ENCODE results near the gene ADIRF.
A peak's percentile ranks its signal among the peaks of the same experiment; 100 is the strongest.
"Not testable (repeated sequence)": the region's sequence is repeated elsewhere in the genome, so short reads cannot be mapped to it uniquely, and the experiment has no call there.

Gene ADIRF

DNA sequence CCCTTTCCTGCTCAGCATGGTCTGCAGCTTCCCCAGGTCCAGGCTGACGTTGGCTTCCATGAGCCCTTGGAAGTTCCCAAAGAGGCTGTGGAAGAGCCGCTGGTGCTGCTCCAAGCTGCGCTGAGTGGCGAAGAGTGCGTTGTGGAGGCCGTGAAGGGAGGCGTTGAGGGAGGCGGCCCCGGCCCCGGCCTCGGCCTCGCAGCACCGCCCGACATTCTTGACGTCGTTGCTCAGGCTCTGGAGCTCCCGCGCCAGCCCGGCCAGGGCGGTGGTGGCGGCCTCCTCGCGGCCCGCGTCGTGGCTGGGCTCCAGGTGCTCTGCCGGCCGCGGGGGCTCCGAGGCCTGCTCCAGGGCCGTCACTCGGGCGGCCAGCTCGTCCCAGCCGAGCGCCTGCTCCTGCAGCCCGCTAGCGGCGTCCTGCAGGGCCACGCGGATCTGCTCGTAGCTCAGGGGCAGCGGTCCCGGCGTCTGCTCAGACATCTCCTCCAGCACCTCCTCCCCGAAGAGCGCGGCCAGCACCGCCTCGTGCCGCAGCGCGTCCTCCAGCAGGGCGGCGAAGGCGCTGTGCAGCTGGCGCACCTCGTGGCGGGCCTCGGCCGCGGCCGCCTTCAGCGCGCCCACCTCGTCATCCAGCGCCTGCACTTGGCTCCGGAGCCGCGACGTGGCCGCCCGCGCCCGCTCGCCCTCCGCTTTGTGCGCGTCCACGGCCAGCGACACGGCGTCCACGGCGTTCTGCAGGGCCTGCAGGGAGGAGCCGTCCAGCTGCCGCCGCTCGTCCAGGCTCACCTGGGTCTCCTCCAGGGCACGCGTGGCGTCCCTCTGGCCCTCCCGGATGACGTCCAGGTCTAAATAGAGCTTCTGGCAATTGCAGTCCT, 25.6 kb upstream of the ADIRF start:
- Mint-ChIP-seq H3K9me3 (no peaks in the 10 kb centered on the region), H3K36me3 (ENCODE audit: low read depth) (no peaks in the 10 kb centered on the region), H3K27me3 (ENCODE audit: low read depth) (peaks cover 6% of the 10 kb centered on the region), H3K4me3 (no peak overlapping the region), H3K27ac (no peak overlapping the region), H3K4me1 (ENCODE audit: low read depth) (peaks cover 3% of the 10 kb centered on the region)

DNA sequence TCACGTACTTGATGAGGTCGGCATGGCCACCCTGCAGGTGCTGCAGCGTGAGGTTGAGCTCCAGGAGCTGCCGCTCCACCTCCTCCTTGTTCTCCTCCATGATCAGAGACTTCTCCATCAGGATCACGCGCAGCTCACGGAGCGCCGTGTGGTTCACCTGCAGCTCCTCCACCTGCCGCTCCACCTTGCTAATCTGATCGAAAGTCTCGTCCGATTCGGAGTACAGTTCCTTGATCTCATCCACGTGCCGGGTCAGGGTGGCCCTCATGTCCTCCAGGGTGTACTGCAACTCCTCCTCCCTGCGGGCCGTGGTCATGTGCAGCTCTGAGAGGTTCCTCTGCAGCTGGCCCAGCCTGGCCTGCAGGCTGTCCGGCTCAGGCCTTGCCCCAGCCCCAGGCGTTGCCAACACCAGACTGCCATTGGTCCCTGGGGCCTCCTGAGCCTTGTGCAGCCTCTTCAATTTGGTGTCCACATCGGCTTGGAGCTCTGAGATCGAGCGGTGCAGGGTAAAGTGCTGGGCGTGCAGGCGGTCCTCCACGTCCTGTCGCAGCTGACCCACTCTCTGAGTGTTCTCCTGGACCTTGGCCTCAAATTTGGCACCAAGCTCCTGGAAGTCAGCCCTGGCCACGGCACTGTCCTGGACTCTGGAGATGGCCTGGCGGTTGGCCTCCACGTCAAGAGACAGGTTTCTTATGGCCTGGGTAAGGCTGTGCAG, 24.8 kb upstream of the ADIRF start:
- no peaks in the 10 kb centered on the region for H3K9me3 Mint-ChIP-seq
- H3K4me3 Mint-ChIP-seq, result no peak overlapping the region
- no peak overlapping the region for H3K27ac Mint-ChIP-seq
- H3K4me1 Mint-ChIP-seq (ENCODE audit: low read depth), result peaks cover 6% of the 10 kb centered on the region
- H3K27me3 Mint-ChIP-seq (ENCODE audit: low read depth), result peaks cover 9% of the 10 kb centered on the region
- H3K36me3 Mint-ChIP-seq (ENCODE audit: low read depth), result no peaks in the 10 kb centered on the region

DNA sequence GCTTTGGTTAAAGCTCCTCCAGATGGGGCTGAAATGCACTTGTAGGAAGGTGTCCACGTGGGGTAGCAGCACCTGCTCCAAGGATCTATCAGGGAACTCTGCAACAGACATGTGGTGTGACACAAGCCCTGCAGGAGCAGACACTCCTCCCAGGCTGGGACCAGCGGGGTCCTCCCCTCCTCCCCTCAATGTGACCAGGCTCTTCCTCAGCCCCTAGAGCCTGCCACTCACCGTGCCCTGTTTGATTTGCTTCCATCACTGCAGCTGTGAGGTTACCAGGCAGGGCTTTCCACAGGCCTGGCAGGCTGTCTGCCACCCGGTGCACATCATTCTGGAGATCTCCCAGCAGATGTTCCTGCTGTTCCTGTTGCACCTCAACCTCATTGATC, 24.3 kb upstream of the ADIRF start:
- Mint-ChIP-seq H3K4me1 (ENCODE audit: low read depth) (peaks cover 6% of the 10 kb centered on the region), H3K4me3 (no peak overlapping the region), H3K27ac (no peak overlapping the region), H3K9me3 (no peaks in the 10 kb centered on the region), H3K27me3 (ENCODE audit: low read depth) (peaks cover 10% of the 10 kb centered on the region), H3K36me3 (ENCODE audit: low read depth) (no peaks in the 10 kb centered on the region)

DNA sequence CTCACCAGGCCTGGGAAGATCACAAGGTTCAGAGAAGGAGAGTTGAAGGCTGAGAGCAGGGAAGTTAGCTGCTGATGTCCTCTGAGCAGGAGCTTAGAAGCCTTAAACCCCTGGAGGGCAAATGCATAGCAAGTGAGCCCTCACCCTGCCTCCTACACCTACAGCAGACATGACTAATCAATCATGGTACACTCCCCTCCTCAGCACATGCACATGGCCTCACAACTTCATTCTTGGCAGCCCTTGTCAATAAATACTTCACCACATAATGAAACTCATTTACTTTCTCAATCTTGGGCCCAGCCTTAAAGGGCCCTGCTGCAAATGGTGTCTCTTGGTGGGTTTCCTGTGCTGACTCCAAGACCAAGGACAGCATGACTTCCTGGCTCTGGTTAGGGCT, 23.8 kb upstream of the ADIRF start:
- no peak overlapping the region for H3K4me3 Mint-ChIP-seq
- peaks cover 10% of the 10 kb centered on the region for H3K27me3 Mint-ChIP-seq (ENCODE audit: low read depth)
- H3K4me1 Mint-ChIP-seq (ENCODE audit: low read depth), result peaks cover 6% of the 10 kb centered on the region
- no peak overlapping the region for H3K27ac Mint-ChIP-seq
- H3K9me3 Mint-ChIP-seq, result no peaks in the 10 kb centered on the region
- H3K36me3 Mint-ChIP-seq (ENCODE audit: low read depth), result no peaks in the 10 kb centered on the region

DNA sequence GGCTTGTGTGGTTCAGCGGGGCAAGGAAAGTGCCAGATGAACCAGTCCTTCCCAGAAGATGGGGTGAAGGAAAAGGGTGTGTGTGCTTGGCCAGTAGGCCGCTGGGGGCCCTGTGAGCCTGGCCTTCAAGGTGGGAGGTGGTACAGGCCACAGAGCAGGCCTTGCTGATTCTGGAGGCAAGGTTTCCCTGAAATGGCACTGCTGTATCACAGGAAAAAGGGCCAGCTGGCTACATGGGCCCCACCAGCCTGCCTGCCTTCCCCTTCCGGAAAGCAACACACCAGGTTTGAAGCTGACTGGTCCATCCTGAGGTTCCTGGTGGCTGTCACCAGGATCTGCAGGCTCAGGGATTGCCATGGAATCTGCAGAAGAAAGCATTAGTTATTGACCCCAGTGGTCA, 23.4 kb upstream of the ADIRF start:
- Mint-ChIP-seq H3K9me3 (no peaks in the 10 kb centered on the region), H3K4me1 (ENCODE audit: low read depth) (peaks cover 6% of the 10 kb centered on the region), H3K27me3 (ENCODE audit: low read depth) (peaks cover 10% of the 10 kb centered on the region), H3K36me3 (ENCODE audit: low read depth) (no peaks in the 10 kb centered on the region), H3K4me3 (no peak overlapping the region), H3K27ac (no peak overlapping the region)

DNA sequence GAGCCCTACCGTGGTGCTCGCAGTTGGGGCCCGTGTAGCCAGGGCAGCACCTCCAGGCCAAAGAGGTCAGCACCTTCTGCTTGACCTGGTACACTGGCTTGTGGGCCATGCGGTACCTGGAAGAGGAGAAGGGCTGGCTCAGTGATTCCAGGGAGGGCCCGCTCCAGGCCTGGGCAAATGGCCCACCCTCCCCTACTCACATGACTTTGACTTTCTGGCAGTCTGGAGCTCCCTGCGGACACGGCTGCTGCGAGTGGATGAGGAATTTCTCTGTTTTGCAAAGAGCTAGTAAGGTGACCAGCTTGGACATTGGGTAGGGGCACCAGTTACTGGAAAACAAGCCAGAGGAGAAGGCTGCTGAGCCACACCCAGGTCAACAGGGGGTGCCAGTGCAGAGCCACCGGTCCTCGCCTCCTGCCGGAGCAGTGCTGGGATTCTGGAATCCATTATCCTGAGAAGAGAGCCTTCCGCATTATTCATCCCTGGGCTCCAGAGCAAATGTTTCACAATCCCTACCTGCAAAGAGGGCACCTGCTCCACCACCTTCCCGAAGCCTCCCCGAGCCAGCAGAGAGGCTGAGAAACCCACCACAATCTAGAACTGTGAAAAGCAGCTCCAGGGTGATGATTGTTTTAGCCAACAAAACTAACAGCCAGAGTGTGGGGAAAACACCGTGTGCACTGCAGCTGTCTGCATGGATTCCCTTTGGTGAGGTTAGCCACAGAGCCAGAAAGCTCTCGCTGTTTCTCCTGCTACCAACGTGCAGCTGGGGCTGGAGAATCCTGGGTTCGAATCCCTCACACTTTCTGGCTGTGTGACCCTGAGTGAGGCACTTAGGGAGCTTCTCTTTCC, 22.7 kb upstream of the ADIRF start:
- Mint-ChIP-seq H3K27me3 (ENCODE audit: low read depth) (peaks cover 10% of the 10 kb centered on the region), H3K36me3 (ENCODE audit: low read depth) (peaks cover 4% of the 10 kb centered on the region), H3K27ac (no peak overlapping the region), H3K4me1 (ENCODE audit: low read depth) (peaks cover 10% of the 10 kb centered on the region), H3K4me3 (no peak overlapping the region), H3K9me3 (peaks cover 3% of the 10 kb centered on the region)

DNA sequence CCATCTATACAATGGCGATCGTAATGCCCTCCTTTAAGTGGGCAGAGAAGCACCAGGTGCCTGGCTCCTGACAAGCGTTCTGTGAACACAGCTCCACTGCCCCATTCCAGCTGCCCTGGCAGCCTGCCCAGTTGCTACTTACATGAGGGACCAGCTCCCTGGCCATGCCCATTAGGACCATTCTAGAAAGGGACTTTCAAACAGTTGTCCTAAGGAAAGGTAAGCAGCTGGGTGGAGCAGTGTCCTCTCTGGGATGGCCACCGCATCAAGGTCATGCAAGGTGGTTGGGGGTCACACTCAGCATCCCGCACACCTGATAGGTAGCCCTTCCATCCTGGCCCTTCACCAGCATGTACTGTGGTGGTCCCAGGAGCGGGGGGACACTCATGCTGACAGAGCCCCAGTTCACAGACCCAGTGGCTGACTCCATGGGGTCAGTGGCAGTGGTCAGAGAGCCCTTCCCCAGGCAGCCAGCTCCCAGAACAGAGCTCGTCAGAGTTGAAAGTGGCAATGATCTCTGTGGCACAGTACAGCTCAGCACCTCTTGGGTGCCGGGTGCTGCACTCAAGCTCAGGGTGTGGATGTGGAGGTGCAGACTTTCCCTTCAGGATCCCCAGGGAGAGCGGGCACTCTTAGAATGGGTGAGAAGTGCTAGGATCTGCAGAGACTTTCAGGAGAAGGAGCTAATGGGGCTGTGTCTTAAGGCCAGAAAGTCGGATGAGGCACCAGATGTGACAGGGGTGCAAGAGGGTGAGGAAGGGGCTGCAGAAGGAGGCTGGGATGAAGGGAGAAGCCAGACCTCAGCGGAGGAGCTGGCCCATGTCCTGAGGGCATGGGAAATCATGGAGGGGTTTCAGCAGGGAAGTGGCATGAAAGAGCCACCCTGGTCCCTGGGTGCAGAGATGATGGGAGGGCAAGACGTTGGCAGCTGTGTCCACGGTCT, 21.8 kb upstream of the ADIRF start:
- Mint-ChIP-seq H3K27ac (no peak overlapping the region), H3K27me3 (ENCODE audit: low read depth) (peaks cover 10% of the 10 kb centered on the region)

DNA sequence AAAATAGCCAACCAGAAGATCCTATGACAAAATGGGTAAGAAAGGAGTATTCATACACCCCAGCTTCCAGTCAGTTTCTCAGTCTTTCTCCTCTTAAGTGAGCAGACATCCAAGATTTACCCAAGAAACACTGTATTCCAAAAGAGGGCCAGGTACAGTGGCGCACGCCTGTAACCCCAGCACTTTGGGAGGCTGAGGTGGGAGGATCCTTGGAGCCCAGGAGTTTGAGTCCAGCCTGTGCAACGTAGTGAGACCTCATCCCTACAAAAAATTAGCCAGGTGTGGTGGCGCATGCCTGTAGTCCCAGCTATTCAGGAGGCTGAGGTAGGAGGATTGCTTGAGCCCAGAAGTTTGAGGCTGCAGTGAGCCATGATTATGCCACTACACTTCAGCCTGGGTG, 20.5 kb upstream of the ADIRF start:
- H3K27ac Mint-ChIP-seq; H3K4me3 Mint-ChIP-seq; H3K36me3 Mint-ChIP-seq (ENCODE audit: low read depth): not testable (repeated sequence)
- H3K9me3 Mint-ChIP-seq, result peaks cover 12% of the 10 kb centered on the region
- peaks cover 11% of the 10 kb centered on the region for H3K4me1 Mint-ChIP-seq (ENCODE audit: low read depth)
- peaks cover 10% of the 10 kb centered on the region for H3K27me3 Mint-ChIP-seq (ENCODE audit: low read depth)

More for the DNA sequence above, 21.8 kb upstream of the ADIRF start:
- Mint-ChIP-seq H3K9me3 (peaks cover 3% of the 10 kb centered on the region), H3K4me3 (no peak overlapping the region), H3K4me1 (ENCODE audit: low read depth) (peaks cover 11% of the 10 kb centered on the region), H3K36me3 (ENCODE audit: low read depth) (peaks cover 4% of the 10 kb centered on the region)

DNA sequence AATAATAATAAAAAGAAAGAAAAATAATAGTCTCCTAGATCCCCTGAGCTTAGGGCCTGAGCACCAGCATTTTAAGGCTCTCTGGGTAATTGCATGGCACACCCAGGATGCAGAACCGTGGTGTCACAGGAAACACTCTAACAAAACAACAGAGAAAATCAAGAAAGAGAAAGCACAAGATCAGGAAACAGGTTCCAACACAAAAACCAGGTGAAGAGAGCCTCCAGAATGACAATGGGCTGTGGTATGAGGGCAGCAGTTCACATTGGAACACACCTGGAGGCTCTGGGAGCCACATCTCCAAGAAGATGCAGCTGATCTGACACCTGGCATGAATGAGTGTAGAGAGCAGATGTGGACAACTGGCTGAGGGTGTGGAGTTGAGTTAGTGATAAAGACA, 17.9 kb upstream of the ADIRF start:
- Mint-ChIP-seq H3K4me3 (peak overlapping the region; percentile 70), H3K4me1 (ENCODE audit: low read depth) (peaks cover 10% of the 10 kb centered on the region), H3K27ac (peak overlapping the region; percentile 96), H3K36me3 (ENCODE audit: low read depth) (peaks cover 6% of the 10 kb centered on the region), H3K9me3 (peaks cover 12% of the 10 kb centered on the region), H3K27me3 (ENCODE audit: low read depth) (peaks cover 10% of the 10 kb centered on the region)

DNA sequence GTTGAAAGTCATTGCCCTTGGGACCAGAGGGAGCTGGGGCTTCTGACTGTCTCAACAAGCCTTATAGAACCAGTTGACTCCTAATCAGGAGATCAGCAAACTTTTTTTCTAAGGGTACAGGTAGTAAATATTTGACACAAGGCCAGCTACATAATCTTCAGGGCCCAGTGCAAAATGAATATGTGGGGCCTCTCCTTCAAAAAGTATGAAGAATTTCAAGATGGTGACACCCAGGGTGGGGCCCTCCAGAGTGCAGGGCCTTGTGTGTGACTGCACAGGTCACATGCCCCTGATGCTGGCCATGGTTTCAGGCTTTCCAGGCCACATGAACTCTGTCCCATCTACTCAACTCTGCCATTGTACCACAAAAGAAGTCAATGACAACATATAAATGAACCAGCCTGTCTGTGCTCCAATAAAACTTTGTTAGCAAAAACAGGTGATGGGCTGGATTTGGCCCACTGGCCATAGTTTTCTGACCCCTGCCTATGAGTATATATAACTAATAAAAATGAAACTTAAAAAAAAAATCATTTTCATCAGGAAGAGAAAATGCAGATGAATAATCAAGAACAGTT, 17.0 kb upstream of the ADIRF start:
- H3K27ac Mint-ChIP-seq, result no peak overlapping the region

DNA sequence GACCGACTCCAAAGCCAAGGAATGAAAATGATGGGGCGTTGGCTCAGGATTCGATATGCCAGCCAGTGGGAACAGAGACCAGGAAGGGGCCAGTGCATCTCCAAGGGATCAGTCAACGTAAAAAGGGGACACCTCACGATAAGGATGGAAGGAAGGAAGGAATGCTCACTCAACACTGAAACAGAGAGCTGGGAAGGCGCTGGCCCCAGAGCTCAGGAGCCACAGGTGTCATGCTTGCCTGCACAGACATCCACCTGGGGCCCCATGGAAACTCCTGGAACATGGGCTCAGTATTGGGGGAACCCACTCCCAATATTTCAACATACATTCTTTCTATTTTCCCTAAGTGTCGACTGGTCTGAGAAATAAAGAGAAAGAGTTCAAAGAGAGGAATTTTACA, 16.2 kb upstream of the ADIRF start:
- Mint-ChIP-seq H3K4me1 (ENCODE audit: low read depth) (peaks cover 8% of the 10 kb centered on the region), H3K27ac (no peak overlapping the region), H3K36me3 (ENCODE audit: low read depth) (peaks cover 6% of the 10 kb centered on the region), H3K27me3 (ENCODE audit: low read depth) (peaks cover 4% of the 10 kb centered on the region), H3K4me3 (no peak overlapping the region), H3K9me3 (peaks cover 12% of the 10 kb centered on the region)

More for the DNA sequence above, 17.0 kb upstream of the ADIRF start:
- Mint-ChIP-seq H3K27me3 (ENCODE audit: low read depth) (peaks cover 10% of the 10 kb centered on the region), H3K36me3 (ENCODE audit: low read depth) (peaks cover 6% of the 10 kb centered on the region), H3K4me1 (ENCODE audit: low read depth) (peaks cover 8% of the 10 kb centered on the region), H3K4me3 (no peak overlapping the region), H3K9me3 (peaks cover 12% of the 10 kb centered on the region)

DNA sequence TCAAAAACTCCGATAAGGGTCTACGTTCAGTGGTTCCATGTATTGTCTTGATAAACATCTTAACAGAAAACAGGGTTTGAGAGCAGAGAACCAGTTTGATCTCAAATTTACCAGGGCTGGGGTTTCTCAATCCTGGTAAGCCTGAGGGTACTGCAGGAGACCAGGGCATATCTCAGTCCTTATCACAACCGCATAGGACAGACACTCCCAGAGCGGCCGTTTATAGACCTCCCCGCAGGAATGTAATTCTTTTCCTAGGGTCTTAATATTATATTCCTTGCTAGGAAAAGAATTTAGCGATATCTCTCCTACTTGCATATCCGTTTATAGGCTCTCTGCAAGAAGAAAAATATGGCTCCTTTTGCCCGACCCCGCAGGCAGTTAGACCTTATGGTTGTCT, 15.6 kb upstream of the ADIRF start:
- not testable (repeated sequence) for H3K27ac Mint-ChIP-seq; H3K27me3 Mint-ChIP-seq (ENCODE audit: low read depth); H3K4me3 Mint-ChIP-seq; H3K36me3 Mint-ChIP-seq (ENCODE audit: low read depth); H3K4me1 Mint-ChIP-seq (ENCODE audit: low read depth)
- H3K9me3 Mint-ChIP-seq, result peaks cover 12% of the 10 kb centered on the region
